Activated naive CD4-positive, alpha-beta T cell treated with anti-CD3 and anti-CD28 coated beads, Interleukin-2, amount 50 U/mL, for 16 hours (primary cell): ENCODE data around the gene FES.
"Not testable (repeated sequence)": the region's sequence is repeated elsewhere in the genome, so short reads cannot be mapped to it uniquely, and the experiment has no call there.

Experiments
- DNase-seq: peaks from one replicate; pipeline ENCODE4 v3.0.0-alpha.2; 2020

The FES gene

DNA sequence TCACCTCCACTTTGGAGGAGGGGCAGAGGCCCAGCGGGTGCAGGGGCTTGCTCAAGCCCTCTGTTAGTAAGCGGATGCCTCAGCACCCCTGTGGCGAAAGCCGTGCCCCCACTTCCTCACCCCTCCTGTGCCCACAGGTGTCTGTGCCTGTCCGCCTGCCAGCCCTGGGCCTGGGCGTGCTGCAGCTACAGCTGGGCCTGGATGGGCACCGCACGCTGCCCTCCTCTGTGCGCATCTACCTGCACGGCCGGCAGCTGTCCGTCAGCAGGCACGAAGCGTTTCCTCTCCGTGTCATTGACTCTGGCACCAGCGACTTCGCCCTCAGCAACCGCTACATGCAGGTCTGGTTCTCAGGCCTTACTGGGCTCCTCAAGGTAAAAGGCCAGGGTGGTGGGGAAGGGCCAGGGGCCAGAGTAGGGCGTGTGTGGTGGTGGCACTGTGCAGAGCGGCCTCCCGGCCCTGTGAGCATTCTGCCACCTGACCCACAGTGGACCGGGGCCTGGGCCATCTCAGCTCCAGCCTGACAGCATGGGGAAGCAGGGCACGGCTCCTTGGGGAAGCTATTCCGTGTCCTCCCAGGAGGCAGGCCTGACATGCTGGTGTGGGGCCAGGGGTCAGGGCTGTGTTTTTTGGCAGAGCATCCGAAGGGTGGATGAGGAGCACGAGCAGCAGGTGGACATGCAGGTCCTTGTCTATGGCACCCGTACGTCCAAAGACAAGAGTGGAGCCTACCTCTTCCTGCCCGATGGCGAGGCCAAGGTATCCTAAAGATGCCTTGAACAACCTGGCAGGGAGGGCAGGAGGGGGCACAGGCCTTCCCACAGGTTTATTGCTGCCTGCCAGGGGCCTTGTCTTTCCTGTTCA is 27.8 kb downstream of the FES start:
- DNase-seq = no peak

DNA sequence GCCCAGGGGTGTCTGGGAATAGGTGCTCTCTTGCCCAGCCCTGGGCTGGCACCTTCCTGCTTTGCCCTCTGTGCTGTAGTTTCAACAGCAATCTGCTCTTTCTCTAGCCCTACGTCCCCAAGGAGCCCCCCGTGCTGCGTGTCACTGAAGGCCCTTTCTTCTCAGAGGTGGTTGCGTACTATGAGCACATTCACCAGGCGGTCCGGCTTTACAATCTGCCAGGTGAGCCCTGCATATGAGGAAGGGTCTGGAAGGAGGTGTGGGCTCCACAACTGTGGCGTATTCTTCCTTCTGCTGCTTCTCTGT is 28.4 kb downstream of the FES start:
- no peak for DNase-seq

DNA sequence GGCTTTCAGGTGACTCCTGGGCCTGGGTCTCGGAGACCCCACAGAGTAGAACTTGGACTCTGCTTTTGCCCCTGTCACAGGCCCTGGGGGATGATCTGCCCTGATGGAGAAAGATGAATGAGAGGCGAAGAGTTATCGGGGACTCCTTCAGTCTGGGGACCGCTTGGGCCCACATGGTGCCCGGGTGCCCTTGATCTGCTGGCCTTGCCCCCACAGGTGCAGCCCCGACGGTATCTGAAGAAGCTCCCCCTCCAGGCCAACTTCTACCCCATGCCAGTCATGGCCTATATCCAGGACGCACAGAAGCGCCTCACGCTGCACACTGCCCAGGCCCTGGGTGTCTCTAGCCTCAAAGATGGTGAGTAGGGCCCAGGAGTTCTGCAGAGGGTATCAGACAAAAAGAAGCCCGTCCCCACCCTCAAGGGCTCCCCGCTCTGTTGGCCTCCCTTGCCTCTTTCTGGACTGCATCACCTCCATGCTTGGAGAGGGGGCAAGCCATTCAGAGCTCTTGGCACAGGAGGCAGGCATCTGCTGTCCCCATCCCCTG is 29.2 kb downstream of the FES start:
- DNase-seq = no peak

DNA sequence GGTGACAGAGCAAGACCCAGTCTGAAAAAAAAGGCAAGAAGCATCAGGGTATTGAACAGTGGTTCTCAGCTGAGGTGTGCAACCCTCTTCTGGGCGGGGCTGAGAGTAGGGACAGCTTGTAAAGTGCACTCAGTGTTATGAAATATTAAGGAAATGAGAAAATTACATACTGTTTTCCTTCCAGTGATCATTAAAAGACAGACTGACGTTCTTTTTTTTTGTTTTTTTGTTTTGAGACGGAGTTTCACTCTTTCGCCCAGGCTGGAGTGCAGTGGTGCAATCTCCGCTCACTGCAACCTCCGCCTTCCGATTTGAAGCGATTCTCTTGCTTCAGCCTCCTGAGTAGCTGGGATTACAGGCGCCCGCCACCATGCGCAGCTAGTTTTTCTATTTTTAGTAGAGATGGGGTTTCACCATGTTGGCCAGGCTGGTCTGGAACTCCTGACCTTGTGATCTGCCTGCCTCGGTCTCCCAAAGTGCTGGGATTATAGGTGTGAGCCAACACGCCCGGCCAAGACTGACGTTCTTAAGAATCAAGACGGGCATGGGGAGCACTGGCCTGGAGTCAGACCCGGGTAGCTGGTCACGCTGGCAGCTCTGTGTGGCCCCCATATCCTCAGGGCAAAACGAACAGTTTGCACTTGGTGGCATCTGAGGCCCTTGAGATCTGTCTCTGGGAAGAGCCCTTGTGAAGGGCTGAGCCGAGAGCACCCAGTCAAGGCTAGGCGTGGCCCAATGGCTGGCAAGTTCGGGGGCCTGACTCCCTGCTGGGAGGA is 30.2 kb downstream of the FES start:
- DNase-seq = no peak

DNA sequence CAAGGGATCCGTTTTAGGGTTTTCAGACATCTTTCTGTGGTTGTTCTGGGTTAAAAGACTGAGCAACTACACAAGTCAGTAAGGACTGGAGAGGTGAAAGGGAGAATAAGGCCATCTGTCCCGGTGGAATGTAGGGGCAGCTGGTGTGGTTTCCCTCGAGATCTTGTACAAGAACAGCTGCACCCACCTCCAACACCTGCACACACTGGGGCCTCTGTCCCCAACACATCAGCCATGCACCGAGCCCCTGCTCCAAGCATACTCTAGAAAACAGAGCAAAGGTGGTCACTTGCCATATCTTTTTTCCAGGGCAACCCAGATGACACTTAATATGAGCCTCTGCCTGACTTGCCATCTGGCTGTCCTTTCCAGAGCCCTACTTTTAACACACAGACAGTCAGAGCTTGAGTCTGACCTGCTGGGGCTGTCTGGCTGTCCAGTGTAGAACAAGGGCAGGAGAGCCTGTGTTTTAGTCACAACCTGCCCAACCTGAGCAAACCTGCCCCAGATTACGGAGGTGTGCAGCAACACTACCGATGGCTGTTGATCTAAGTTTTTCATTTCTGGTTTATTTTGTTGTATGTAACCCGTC is 31.0 kb downstream of the FES start:
- DNase-seq = no peak

DNA sequence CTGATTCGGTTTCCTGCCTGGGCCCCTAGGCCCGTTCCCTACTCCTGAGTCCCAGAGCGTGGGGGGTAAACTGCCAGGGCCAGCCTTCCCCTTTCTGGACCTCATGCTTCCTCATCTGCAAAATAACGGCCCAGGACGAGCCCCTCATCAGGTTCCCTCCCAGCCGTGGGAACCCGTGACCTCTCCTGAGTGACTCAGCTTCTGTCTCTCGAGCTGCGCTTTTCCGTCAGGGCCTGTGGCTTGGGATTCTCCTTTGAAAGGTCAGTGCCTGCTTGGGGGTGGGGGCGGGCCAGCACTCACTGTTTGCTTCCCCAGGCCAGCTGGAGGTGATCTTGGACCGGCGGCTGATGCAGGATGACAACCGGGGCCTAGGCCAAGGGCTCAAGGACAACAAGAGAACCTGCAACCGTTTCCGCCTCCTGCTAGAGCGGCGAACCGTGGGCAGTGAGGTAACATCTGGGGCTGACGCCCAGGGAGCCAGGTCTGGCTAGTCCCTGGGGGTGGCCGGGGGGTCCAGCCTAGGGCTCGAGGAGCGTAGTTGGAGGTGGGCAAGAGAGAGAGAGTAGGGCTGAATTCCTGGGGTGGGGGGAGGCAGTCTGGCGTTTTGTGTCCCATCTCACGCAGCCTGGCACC is 31.6 kb downstream of the FES start:
- no peak for DNase-seq

DNA sequence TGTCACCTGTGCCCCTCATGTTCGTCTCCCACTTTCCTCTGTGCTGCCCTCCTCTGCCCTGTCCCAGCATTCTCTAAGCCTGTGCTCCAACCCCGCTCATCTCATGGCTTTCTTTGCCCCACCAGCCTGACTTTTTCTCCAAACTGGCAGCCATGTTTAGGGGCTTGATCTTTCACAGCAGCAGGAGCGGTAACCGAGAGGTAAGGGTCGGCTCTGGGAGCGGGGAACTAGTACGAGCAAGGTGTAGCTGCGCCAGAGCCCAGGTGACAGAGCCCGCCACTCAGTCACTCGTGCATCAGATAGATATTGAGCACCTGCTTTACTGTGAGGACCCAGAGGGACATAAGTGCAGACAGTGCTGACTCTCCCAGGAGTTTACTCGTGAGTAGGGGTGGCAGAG is 32.2 kb downstream of the FES start:
- no peak for DNase-seq

DNA sequence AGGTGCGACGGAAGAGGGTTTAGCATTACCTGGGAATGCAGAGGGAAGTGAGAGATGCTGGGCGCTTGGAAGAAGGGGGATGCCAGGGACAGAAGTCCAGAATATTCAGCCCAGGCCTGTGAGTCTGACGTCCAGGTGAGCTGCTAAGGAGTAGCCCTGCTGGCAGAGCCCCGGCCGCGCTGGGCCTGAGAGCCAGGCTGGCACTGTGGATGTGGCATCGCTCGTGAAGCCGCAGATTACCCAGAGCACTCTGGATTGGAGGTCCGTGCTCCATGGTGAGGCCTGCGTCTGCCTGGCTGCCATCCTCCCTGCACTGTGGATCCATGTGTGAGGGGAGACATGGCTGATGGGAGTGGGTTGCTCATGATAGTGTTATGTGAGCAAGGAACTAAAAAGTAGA is 33.3 kb downstream of the FES start:
- no peak for DNase-seq

DNA sequence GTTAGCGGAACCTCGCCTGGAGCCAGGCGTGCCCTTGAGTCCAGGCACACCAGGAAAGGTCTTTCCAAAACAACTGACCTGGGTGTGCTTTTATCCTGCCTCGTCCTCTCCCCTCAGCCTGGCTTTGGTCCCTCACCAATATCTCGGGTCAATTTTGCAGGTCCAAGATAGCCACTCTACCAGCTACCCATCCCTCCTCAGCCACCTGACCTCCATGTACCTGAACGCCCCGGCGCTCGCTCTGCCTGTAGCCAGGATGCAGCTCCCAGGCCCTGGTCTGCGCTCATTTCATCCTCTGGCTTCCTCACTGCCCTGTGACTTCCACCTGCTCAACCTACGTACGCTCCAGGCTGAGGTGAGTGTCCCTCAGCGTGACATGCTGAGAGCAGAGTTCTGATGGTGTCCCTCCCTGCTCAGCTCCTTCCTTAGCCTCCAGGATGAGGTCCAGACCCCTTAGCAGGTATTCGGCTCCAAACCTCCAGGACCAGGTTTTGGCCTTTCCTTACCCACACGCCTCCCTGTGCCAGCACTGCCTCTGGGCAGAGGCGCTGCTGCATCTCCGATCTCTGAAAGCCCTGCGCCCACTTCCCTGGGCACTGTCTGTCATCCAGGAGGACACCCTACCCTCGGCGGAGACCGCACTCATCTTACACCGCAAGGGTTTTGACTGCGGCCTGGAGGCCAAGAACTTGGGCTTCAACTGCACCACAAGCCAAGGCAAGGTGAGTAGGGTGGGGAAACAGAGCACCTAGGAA is 33.9 kb downstream of the FES start:
- DNase-seq = no peak

DNA sequence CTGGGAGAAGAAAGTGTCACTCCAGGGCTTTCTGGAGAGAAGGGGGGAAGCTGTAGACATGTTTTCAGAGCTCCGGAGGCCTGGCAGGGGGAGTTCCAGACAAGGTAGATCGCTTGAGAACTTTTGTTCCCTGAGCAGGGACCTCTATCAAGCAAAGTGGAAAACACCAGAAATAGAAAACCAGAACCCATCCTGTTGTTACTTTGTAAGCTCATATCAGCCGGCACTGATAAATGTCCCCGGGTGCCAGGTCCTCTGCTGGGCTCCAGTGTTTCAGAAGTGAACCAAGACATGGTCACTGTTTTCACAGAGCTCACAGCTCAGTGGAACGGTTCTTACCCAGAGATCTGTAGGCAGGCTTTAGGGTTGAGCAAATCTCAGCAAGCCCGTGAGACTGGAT is 34.5 kb downstream of the FES start:
- DNase-seq = no peak

DNA sequence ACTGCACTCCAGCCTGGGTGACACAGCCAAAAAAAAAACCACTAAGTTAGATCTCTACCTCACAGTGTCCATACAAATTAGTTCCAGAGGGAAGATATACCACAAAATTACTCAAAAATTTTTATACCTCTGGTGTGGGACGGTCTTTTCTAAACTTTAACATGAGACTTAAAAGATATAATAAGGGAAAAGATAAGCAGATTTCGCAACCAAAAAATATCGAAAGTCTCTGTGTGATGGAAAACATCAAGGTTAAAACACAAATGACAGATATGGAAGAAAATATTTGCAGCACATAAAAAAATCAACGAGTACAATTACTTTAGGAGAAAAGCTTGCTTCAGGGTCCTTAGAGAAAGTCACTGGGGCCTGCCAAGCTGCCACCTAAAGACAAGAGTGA is 37.6 kb downstream of the FES start:
- DNase-seq = no peak

DNA sequence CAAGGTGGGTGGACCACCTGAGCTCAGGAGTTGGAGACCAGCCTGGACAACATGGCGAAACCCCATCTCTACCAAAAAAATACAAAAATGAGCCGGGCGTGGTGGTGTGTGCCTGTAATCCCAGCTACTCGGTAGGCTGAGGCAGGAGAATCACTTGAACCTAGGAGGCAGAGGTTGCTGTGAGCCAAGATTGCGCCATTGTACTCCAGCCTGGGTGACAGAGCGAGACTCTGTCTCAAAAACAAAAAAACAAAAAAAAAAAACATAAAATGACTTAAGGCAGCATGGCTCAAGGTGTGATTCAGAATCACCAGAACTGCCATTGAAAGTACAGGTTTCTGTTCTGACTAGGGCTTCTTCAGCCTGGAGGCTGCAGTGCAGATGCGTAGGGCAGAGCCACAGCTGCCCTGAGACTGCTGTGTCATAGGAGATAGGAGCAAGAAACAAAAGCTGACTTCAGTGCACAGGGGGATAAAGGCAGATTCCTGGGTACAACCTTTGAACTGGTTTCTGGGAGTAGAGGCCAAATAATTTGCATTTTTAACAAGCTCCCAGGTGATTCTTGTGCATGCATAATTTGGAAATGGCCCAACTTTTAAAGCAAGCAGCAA is 38.5 kb downstream of the FES start:
- not testable (repeated sequence) for DNase-seq

DNA sequence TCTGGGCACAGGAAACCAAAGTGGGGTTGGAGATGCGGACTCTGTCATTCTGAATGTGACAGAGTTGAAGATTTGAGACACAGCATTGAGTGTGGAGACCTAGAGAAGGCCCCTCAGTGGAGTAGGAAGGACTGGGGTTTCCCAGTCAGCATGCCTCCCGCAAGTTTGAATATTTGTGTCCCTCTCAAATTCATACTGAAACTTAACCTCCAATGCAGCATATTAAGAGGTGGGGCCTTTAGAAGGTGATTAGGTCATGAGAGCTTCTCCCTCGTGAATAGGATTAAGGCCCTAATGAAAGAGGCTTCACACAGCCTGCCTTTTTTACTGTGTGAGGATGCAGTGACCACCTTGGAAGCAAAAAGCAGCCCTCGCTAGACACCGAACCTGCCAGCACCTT is 40.1 kb downstream of the FES start:
- no peak for DNase-seq

DNA sequence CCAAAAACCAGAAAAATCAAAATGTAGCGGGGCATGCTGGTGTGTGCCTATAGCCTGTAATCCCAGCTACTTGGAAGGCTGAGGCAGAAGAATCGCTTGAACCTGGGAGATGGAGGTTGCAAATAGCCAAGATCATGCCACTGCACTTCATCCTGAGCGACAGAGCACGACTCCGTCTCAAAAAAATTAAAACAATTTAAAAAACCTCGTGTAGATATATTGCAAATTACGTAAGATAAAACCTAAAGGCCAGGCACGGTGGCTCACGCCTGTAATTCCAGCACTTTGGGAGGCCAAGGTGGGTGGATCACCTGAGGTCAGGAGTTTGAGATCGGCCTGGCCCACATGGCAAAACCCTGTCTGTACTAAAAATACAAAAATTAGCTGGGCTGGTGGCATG is 42.5 kb downstream of the FES start:
- not testable (repeated sequence) for DNase-seq

DNA sequence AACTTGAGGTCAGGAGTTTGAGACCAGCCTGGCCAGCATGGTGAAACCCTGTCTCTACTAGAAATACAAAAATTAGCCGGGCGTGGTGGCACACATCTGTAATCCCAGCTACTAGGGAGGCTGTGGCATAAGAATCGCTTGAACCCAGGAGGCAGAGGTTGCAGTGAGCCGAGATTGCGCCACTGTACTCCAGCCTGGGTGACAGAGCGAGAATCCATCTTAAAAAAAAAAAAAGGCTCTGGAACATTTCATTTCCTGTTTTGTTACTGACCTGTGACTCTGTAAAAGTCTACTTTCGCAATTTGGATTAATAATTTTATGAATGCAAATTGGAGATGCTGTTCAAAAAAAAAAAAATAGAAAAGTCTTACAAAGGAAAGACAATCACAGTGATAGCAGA is 43.8 kb downstream of the FES start:
- not testable (repeated sequence) for DNase-seq

DNA sequence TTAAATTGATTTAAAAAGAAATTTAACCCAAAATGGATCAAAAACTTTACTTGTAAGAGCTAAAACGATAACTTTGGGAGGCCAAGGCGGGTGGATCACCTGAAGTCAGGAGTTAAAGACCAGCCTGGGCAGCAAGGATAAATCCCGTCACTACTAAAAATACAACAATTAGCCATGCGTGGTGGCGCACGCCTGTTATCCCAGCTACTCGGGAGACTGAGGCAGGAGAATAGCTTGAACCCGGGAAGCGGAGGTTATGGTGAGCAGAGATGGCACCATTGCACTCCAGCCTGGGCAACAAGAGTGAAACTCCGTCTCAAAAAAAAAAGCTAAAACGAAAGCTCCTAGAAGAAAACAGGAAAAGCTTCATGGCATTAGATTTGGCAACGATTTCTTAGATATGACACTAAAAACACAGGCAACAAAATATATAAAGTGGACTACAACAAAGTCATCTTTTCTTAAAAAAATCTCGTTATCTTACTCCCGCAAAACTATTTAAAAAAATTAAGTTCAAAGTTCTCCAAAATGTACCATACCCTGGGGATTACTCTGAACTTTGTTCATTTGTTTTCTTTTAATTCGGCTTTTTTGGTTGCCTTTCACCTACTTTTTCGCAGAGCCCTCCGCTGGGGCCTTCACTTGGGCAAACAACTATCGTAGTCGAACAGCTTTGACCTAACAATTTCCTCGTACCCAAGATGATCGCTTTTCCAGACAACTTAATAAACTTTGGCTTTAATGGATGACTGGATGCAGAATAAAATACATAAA is 45.1 kb downstream of the FES start:
- no peak for DNase-seq

DNA sequence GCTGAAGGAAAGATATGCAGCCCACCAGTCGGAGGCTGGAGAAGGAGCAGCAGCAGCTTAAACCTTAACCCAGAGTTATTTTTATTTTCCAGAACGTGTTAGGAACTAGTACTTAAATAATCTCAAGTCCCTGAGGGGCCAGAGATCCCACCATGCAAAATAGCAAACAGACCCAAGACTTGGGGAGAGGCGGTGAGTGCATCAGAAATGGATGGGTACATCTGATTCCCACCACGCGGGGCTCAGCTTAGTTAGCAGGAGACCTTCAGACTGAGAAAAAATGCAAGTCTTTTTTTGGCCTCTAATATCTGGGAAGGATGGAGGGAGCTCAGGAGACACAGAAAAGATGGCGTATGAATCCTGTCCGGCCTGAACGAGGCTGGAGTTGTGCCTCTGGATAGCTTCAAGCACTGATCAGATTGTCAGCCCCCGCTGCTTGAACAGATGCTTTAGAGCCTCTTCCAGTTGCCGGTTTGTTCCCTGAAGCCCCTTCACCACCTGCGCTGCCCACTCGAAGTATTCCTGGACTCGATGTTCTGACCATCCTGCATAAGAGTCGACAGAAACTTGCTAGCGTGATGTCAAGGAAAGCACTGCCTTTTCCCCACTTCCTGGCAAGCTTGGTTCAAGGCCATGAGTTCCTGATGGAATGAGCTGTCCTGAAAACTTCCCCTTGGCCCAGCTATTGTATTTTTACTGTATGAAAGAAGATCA is 46.7 kb downstream of the FES start:
- no peak for DNase-seq

DNA sequence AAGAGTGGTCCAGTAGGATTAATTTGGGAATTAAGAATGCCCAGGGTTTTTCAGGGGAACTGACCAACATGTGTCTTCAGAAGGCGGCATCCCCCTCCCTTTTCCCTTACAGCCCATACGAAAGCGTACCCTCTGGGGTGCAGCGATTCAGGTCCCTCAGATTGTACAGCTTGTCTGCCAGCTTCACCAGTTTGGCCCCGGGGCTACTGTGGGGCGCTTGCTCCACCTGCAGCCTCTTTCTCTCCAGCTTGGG is 47.2 kb downstream of the FES start:
- DNase-seq = no peak

DNA sequence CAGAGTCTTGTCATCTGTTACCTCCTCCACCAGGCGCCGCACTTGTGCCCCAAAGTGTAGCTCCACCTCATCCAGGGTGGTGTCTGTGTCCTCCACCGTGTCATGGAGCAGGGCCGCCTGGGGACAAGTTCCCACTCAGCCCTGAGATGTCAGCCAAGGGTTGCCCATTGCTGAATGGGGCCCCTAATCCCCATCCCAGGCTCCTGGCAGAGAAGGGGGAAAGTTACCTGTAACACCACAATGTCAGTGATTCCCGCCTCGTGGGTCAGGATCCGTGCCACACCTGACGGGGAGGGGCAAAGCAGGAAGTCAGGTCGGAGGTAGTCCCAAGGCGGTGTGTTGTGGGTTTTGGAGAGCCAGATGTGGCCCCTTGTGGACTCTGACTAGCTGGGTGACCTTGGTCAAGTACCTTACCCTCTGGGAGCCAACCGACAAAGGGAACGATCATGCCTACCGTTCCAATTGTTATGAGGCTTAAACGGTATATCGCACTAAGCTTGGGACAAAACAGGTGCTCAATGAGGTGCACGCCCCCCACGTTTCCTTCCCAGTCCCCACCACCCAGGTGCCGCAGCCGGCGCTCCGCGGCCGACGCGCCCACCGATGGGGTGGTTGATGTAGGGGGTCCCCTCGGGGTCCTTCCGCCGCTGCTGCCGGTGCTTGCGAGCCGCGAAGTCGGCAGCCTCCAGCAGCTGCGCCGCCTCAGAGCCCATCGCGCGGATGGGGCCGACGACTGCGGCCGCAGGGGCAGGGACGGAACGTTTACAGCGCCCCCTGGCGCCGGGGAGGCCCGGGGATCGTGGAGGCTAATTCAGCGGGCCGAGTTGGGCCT is 47.7 kb downstream of the FES start, which contains the start of gene HDDC3:
HDDC3 (minus strand) TSS at position 722 of the 832 bp plus-strand sequence; CDS start at position 713, 9 bp downstream.
- DNase-seq = peak; percentile 91

DNA sequence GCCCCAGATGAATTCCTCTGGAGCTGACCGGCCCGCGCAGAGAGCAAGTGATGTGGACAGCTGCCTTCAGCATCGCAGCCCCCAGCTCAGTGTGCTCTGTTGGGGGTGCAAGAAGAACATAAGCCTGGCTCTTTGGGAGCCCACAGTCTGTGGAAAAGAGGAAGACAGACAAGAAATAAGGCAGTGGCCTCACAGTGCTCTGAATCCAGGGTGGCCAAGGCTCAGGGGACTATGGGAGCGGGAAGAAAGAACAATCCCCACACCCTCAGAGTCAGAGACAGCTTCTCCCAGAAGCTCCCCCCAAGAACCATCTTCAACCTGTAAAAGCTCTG is 48.3 kb downstream of the FES start:
- no peak for DNase-seq
